Parathyroid adenoma (tissue), 2 donors: ENCODE data around the gene EYA3.

Experiments
- H2AFZ ChIP-seq: fragments of 300-600 bp; sonication (generic); one replicate; pipeline ENCODE4 v1.7.0; 2017; ENCODE audit warnings: antibody characterized with exemption, mild to moderate bottlenecking
- H3K27ac ChIP-seq: fragments of 300-600 bp; sonication (generic); one replicate; pipeline ENCODE4 v1.7.0; 2017
- H3K27me3 ChIP-seq: fragments of 300-600 bp; sonication (generic); one replicate; pipeline ENCODE4 v1.7.0; 2017; ENCODE audit warnings: low read length; ENCODE audit not compliant: control insufficient read depth, insufficient read depth
- H3K36me3 ChIP-seq: fragments of 300-600 bp; sonication (generic); one replicate; pipeline ENCODE4 v1.7.0; 2017; ENCODE audit warnings: low read length; ENCODE audit not compliant: control insufficient read depth, insufficient read depth
- H3K4me1 ChIP-seq: fragments of 300-600 bp; sonication (generic); one replicate; pipeline ENCODE4 v1.7.0; 2017; ENCODE audit warnings: control low read depth
- H3K4me2 ChIP-seq: fragments of 300-600 bp; sonication (generic); one replicate; pipeline ENCODE4 v1.7.0; 2017; ENCODE audit warnings: low read length
- H3K4me3 ChIP-seq: fragments of 300-600 bp; sonication (generic); one replicate; pipeline ENCODE4 v1.7.0; 2017; ENCODE audit warnings: low read depth, low read length
- H3K79me2 ChIP-seq: fragments of 300-600 bp; sonication (generic); one replicate; pipeline ENCODE4 v1.7.0; 2017; ENCODE audit warnings: control low read depth
- H3K9ac ChIP-seq: fragments of 300-600 bp; sonication (generic); one replicate; pipeline ENCODE4 v1.7.0; 2017; ENCODE audit warnings: mild to moderate bottlenecking
- H3K9me3 ChIP-seq: fragments of 300-600 bp; sonication (generic); one replicate; pipeline ENCODE4 v1.7.0; 2017; ENCODE audit warnings: low read length; ENCODE audit not compliant: control insufficient read depth
- CTCF ChIP-seq: fragments of 300-600 bp; sonication (generic); IDR thresholded peaks from one replicate; pipeline ENCODE4 v1.7.0; 2017; ENCODE audit warnings: antibody characterized with exemption, mild to moderate bottlenecking
- donor health status: primary hyperparathyroidism.

EYA3 gene

DNA sequence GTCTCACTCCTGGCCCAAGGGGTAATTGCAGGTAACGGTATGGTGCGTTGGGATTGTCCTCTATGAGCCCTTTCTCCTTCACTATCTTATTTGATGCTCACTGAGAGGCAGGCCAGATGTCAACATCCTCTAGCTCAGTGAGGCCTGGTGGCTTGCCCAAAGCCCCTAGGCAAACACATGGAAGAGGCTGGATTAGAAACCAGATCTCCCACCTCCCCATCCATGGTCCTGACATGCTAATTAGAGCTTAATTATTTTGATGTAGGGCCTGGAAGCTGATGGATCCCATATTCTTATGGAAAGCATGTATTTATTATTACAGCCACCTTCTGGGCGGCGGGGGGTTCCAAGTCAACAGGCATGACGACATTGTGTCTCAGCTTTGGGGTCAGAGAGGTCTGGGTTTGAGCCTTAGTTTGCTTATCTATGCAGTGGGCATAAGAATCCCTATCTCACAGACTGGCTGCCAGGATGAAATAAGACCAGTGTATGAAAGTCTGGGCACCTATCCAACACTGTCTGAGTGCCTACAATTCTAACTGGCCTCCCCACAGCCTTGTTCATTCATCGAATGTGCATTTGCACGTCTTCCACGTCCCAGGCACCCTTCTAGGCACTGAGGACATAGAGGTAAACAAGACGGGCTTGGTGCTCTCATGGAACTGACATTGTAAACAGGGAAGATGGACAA, 147.4 kb downstream of the EYA3 start:
- Histone ChIP-seq H3K27me3 (no peaks in the 10 kb centered on the region), H3K27ac (no peak overlapping the region), H3K4me1 (no peaks in the 10 kb centered on the region), H2AFZ (no peak overlapping the region), H3K9ac (no peak overlapping the region), H3K79me2 (no peaks in the 10 kb centered on the region), H3K4me3 (no peak overlapping the region), H3K36me3 (no peaks in the 10 kb centered on the region), H3K9me3 (no peaks in the 10 kb centered on the region), H3K4me2 (no peak overlapping the region)
- no peak for TF ChIP-seq CTCF

GRCh38 chr1:27940297-27940696, 148.1 kb downstream of the EYA3 start:
- Histone ChIP-seq H3K4me2 (no peak overlapping the region), H3K36me3 (no peaks in the 10 kb centered on the region), H2AFZ (no peak overlapping the region), H3K9me3 (no peaks in the 10 kb centered on the region), H3K27me3 (no peaks in the 10 kb centered on the region), H3K27ac (no peak overlapping the region), H3K79me2 (no peaks in the 10 kb centered on the region), H3K9ac (no peak overlapping the region), H3K4me1 (no peaks in the 10 kb centered on the region), H3K4me3 (no peak overlapping the region)
- TF ChIP-seq CTCF: no peak

DNA sequence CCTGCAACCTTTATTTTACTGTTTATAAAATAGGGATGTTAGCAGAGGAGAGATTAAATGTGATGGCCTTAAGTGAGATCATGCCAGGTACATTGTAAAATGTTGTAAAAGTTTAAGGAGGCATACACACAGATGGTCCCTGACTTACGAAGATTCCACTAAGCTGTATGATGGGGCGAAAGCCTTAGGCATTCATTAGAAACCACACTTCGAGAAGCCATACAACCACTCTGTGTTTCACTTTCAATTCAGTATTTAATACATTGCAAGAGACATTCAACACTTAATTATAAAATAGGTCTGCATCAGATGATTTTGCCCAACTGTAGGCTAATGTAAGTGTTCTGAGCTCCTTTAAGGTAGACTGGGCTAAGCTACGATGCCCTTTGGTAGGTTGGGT, 149.9 kb downstream of the EYA3 start:
- H2AFZ ChIP-seq: no peak overlapping the region
- no peaks in the 10 kb centered on the region for H3K27me3 ChIP-seq
- no peak overlapping the region for H3K27ac ChIP-seq
- no peak overlapping the region for H3K4me3 ChIP-seq
- no peaks in the 10 kb centered on the region for H3K9me3 ChIP-seq
- TF ChIP-seq CTCF: no peak
- H3K4me1 ChIP-seq: peaks cover 2% of the 10 kb centered on the region
- no peak overlapping the region for H3K9ac ChIP-seq
- no peak overlapping the region for H3K4me2 ChIP-seq
- H3K36me3 ChIP-seq: no peaks in the 10 kb centered on the region
- no peaks in the 10 kb centered on the region for H3K79me2 ChIP-seq

DNA sequence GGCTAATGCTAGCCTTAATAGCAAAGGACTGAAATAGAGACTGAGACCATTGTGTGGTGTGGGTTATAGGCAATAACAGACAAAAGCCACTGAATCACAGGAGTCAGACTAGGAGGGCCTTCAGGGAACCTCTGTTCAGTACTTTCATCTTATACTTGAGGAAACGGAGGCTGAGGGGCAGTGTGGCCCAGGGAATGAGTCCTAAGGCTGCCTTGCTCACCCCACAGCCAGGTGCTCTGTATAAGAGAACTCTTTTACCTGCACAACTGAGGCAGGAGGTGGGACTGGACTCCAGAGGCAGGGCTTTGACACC, 150.9 kb downstream of the EYA3 start:
- Histone ChIP-seq H3K4me2 (no peak overlapping the region), H3K9me3 (no peaks in the 10 kb centered on the region), H3K27me3 (no peaks in the 10 kb centered on the region), H3K27ac (no peak overlapping the region), H2AFZ (no peak overlapping the region), H3K4me3 (no peak overlapping the region), H3K79me2 (no peaks in the 10 kb centered on the region), H3K4me1 (peaks cover 2% of the 10 kb centered on the region), H3K9ac (no peak overlapping the region), H3K36me3 (no peaks in the 10 kb centered on the region)
- no peak for TF ChIP-seq CTCF

GRCh38 chr1:27936370-27936769, 152.0 kb downstream of the EYA3 start:
- H3K9me3 ChIP-seq: no peaks in the 10 kb centered on the region
- no peak overlapping the region for H3K27ac ChIP-seq
- TF ChIP-seq CTCF: no peak
- H2AFZ ChIP-seq: no peak overlapping the region
- no peak overlapping the region for H3K9ac ChIP-seq
- H3K79me2 ChIP-seq: no peaks in the 10 kb centered on the region
- no peak overlapping the region for H3K4me3 ChIP-seq
- H3K27me3 ChIP-seq: no peaks in the 10 kb centered on the region
- H3K4me2 ChIP-seq: no peak overlapping the region
- no peaks in the 10 kb centered on the region for H3K36me3 ChIP-seq
- peaks cover 2% of the 10 kb centered on the region for H3K4me1 ChIP-seq
